Measurements from ENCODE around the gene MS4A1. TPM values are rescaled to one million over a fixed set of nuclear protein-coding genes. Genes with fewer than 3 reads are reported as not detected.

The MS4A1 gene
- total and polyA plus RNA-seq, 2 of the 4 experiments (the other 2 are of a cell fraction), result not detected

DNA sequence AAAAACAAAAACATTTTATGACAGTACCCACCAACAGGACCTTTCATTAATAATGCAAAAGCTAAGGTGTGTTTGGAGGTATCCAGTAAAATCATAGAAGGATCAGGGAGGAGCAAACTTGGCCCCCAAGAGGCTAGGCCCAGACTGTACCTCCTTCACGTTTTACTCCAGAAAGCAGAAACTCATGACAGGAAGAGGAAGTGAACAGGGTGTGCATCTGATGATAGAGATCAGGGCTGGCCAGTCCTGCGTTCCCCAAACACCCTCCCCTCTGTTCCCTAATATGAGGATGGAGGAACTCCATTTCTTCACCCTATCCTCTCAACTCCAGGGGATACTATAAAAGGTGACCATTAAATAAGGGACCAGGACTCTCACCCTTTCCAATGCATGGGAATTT is 26.7 kb downstream of the MS4A1 start:
- Histone ChIP-seq H3K18ac (ENCODE audit: low read depth, low read length) (no peak overlapping the region), H3K9me3 (ENCODE audit: control insufficient read depth, insufficient read depth, low read length) (peaks cover 1% of the 10 kb centered on the region; the same call in 1 of the 2 replicates), H3K27me3 (ENCODE audit: control insufficient read depth, insufficient read depth, low read length) (no peaks in the 10 kb centered on the region), H3K14ac (replicated peaks; ENCODE audit: low read depth, low read length) (no peak overlapping the region), H4K91ac (ENCODE audit: insufficient read depth, low read depth, low read length) (no peak overlapping the region), H2BK15ac (ENCODE audit: low read depth, low read length) (no peak overlapping the region), H3K27ac (ENCODE audit: insufficient read depth, low read length) (no peak overlapping the region), H3K4me3 (ENCODE audit: insufficient read depth, low read depth, low read length) (no peak overlapping the region), H2BK5ac (ENCODE audit: low read depth, low read length, poor library complexity, severe bottlenecking) (no peak overlapping the region), H3K56ac (ENCODE audit: extremely low read depth, insufficient read depth, low read length) (no peak overlapping the region), H2AK9ac (replicated peaks; ENCODE audit: low read depth, low read length, poor library complexity) (no peak overlapping the region), H4K5ac (ENCODE audit: low read depth, low read length) (no peak overlapping the region), H3K4me1 (ENCODE audit: control insufficient read depth, insufficient read depth, low read length) (no peaks in the 10 kb centered on the region), H3K9me1 (ENCODE audit: insufficient read depth, low read length) (no peaks in the 10 kb centered on the region), H3K9ac (ENCODE audit: low read depth, low read length) (no peak overlapping the region), H3K4me2 (ENCODE audit: low read depth, low read length) (no peak overlapping the region), H4K8ac (ENCODE audit: low read depth in 2 of 2, low read length in 2 of 2) (no peak overlapping the region), H3K36me3 (ENCODE audit: control insufficient read depth, insufficient read depth, low read length) (no peaks in the 10 kb centered on the region), H2AFZ (replicated peaks; ENCODE audit: low read length, poor library complexity) (no peak overlapping the region), H4K20me1 (ENCODE audit: insufficient read depth, low read length) (no peaks in the 10 kb centered on the region), H2BK120ac (ENCODE audit: low read depth, low read length) (no peak overlapping the region), H3K4ac (ENCODE audit: low read depth, low read length) (no peak overlapping the region), H2BK20ac (ENCODE audit: low read depth, low read length) (no peak overlapping the region), H3K23ac (ENCODE audit: low read depth, low read length) (no peak overlapping the region), H2AK5ac (ENCODE audit: low read depth, low read length) (no peak overlapping the region), H3K79me1 (ENCODE audit: low read depth in 1 of 2, low read length in 2 of 2) (no peaks in the 10 kb centered on the region)
- no peak for DNase-seq
- dilution Hi-C loops (cut with HindIII; ENCODE audit: low sequenced_read_pairs, unreplicated experiment) (no loop called here), intact Hi-C loops (cut with micrococcal nuclease) (no loop called here), in situ Hi-C loops (cut with MboI; ENCODE audit: low sequenced_read_pairs) (no loop called here)
- no CpG with 5 or more reads among the region's 2 CpGs for WGBS, 2 experiments (ENCODE audit: extremely low coverage in 2 of 2, insufficient read length in 1 of 2)
- ChIA-PET CTCF (no interaction called here), POLR2A (ENCODE audit: unreplicated experiment) (no interaction called here)
- no peak for TF ChIP-seq RAD21 (IDR thresholded peaks at IDR 0.05; ENCODE audit: low read length)
- no peak for TF ChIP-seq BHLHE40 (IDR thresholded peaks at IDR 0.05; ENCODE audit: low read depth, low read length)
- TF ChIP-seq RCOR1 (IDR thresholded peaks at IDR 0.05; ENCODE audit: insufficient replicate concordance, low read length), result no peak
- no peak for TF ChIP-seq MAZ (IDR thresholded peaks at IDR 0.05; ENCODE audit: borderline replicate concordance, low read depth, low read length)
- no peak for TF ChIP-seq SMC3 (IDR thresholded peaks at IDR 0.05; ENCODE audit: low read depth, low read length)
- TF ChIP-seq NFE2L2 (IDR thresholded peaks at IDR 0.05; ENCODE audit: low read depth, low read length), result no peak
- TF ChIP-seq CHD1 (IDR thresholded peaks at IDR 0.05; ENCODE audit: low read depth, low read length), result no peak
- TF ChIP-seq, protein P1, sequence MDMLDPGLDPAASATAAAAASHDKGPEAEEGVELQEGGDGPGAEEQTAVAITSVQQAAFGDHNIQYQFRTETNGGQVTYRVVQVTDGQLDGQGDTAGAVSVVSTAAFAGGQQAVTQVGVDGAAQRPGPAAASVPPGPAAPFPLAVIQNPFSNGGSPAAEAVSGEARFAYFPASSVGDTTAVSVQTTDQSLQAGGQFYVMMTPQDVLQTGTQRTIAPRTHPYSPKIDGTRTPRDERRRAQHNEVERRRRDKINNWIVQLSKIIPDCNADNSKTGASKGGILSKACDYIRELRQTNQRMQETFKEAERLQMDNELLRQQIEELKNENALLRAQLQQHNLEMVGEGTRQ (IDR thresholded peaks at IDR 0.05; ENCODE audit: low read depth, low read length), result no peak
- no peak for TF ChIP-seq MAFK (IDR thresholded peaks at IDR 0.05; ENCODE audit: low read depth, low read length)
- no peak for TF ChIP-seq CEBPB (IDR thresholded peaks at IDR 0.05; ENCODE audit: low read depth, low read length)
- no peak for TF ChIP-seq MXI1 (IDR thresholded peaks at IDR 0.05; ENCODE audit: borderline replicate concordance, low read depth, low read length)
- TF ChIP-seq POLR2A (IDR thresholded peaks at IDR 0.05; ENCODE audit: low read depth, low read length), result no peak
- TF ChIP-seq CTCF (conservative IDR thresholded peaks at IDR 0.05; ENCODE audit: low read depth, low read length), result no peak
- no peak for TF ChIP-seq RFX5 (IDR thresholded peaks at IDR 0.05; ENCODE audit: low read depth, low read length)
- BruUV-seq (replicated peaks), result no TSS peak
- ATAC-seq (ENCODE audit: low read depth), result no peak
